ENCODE results near the gene NDUFB3. TPM values are rescaled to one million over a fixed set of nuclear protein-coding genes. Genes with fewer than 3 reads are reported as not detected.
A peak's percentile ranks its signal among the peaks of the same experiment; 100 is the strongest.

NDUFB3 gene
- total RNA-seq, 2 donors from 2014 or later, result 19.8 to 31.1 TPM

- peak overlapping the region; percentile 73 to 94 (median 88) for H3K27ac ChIP-seq
- intact Hi-C loops (cut with DNase I), result loop anchor here (10.0 kb wide), 2 partner anchors 166 to 356 kb away; no protein-coding TSS in a partner anchor
- TF ChIP-seq POLR2A (IDR thresholded peaks at IDR 0.05) (no peak), CTCF (IDR thresholded peaks at IDR 0.05) (no peak)
- no peaks in the 10 kb centered on the region for H3K9me3 ChIP-seq
- 0 to 1% methylated on average over 21 of the region's 21 CpGs for WGBS, 2 donors
- ATAC-seq, result peak; percentile 2
- no peaks in the 10 kb centered on the region for H3K36me3 ChIP-seq (replicated peaks in 1 of 2; ENCODE audit: insufficient read depth in 1 of 2, low read depth in 2 of 2)
- H3K4me1 ChIP-seq, result peaks cover 36% of the 10 kb centered on the region
- no peaks in the 10 kb centered on the region for H3K27me3 ChIP-seq
- DNase-seq, result no peak
- peak overlapping the region; percentile 71 to 93 for H3K4me3 ChIP-seq
Measured at GRCh38 chr2:201070948-201071478, 788 bp upstream of the NDUFB3 start.

GRCh38 chr2:201072201-201072530 lies 365 bp downstream of the NDUFB3 start:
- Histone ChIP-seq H3K4me3 (peak overlapping the region; percentile 39 to 93), H3K9me3 (no peaks in the 10 kb centered on the region), H3K4me1 (peaks cover 36% of the 10 kb centered on the region), H3K36me3 (replicated peaks in 1 of 2; ENCODE audit: insufficient read depth in 1 of 2, low read depth in 2 of 2) (no peaks in the 10 kb centered on the region), H3K27ac (peak overlapping the region; percentile 73 to 94 (median 88)), H3K27me3 (no peaks in the 10 kb centered on the region)
- 1% methylated on average over 5 of the region's 5 CpGs for WGBS, 2 donors
- intact Hi-C loops (cut with DNase I), result loop anchor here (10.0 kb wide), 2 partner anchors 167 to 357 kb away; no protein-coding TSS in a partner anchor
- TF ChIP-seq CTCF (IDR thresholded peaks at IDR 0.05), result no peak
- no peak for DNase-seq
- ATAC-seq, result no peak

- H3K27ac ChIP-seq, result no peak overlapping the region
- H3K4me1 ChIP-seq, result peaks cover 30% of the 10 kb centered on the region
- H3K4me3 ChIP-seq, result no peak overlapping the region
- WGBS, 2 donors, result 79 to 84% methylated on average over 1 of the region's 1 CpG
- DNase-seq, result no peak
- no peaks in the 10 kb centered on the region for H3K27me3 ChIP-seq
- intact Hi-C loops (cut with DNase I), result loop anchor here (10.0 kb wide), 2 partner anchors 168 to 358 kb away; no protein-coding TSS in a partner anchor
- TF ChIP-seq CTCF (IDR thresholded peaks at IDR 0.05) (no peak), POLR2A (IDR thresholded peaks at IDR 0.05) (no peak)
- H3K9me3 ChIP-seq, result no peaks in the 10 kb centered on the region
- H3K36me3 ChIP-seq (replicated peaks in 1 of 2; ENCODE audit: insufficient read depth in 1 of 2, low read depth in 2 of 2), result no peaks in the 10 kb centered on the region
- ATAC-seq, result no peak
Measured at GRCh38 chr2:201073071-201073470, 1.3 kb downstream of the NDUFB3 start.

GRCh38 chr2:201074996-201075395 lies 3.2 kb downstream of the NDUFB3 start:
- H3K4me3 ChIP-seq, result no peak overlapping the region
- peaks cover 0 to 2% of the 10 kb centered on the region in 2 donors for H3K36me3 ChIP-seq (replicated peaks in 1 of 2; ENCODE audit: insufficient read depth in 1 of 2, low read depth in 2 of 2)
- H3K27me3 ChIP-seq, result no peaks in the 10 kb centered on the region
- no peak for TF ChIP-seq POLR2A (IDR thresholded peaks at IDR 0.05)
- TF ChIP-seq CTCF (IDR thresholded peaks at IDR 0.05), result no peak
- ATAC-seq (no peak), DNase-seq (no peak)
- no peaks in the 10 kb centered on the region for H3K9me3 ChIP-seq
- intact Hi-C loops (cut with DNase I), result loop anchor here (10.0 kb wide), 2 partner anchors 170 to 360 kb away; no protein-coding TSS in a partner anchor
- no peak overlapping the region for H3K27ac ChIP-seq
- H3K4me1 ChIP-seq, result peaks cover 20% of the 10 kb centered on the region
- WGBS, 2 donors, result 74 to 83% methylated on average over 7 of the region's 7 CpGs

GRCh38 chr2:201084863-201085262 lies 13.1 kb downstream of the NDUFB3 start:
- Histone ChIP-seq H3K4me3 (no peak overlapping the region), H3K9me3 (no peaks in the 10 kb centered on the region), H3K4me1 (no peaks in the 10 kb centered on the region), H3K27ac (no peak overlapping the region), H3K36me3 (replicated peaks in 1 of 2; ENCODE audit: insufficient read depth in 1 of 2, low read depth in 2 of 2) (no peaks in the 10 kb centered on the region), H3K27me3 (no peaks in the 10 kb centered on the region)
- intact Hi-C loops (cut with DNase I), result no loop called here
- 78 to 85% methylated on average over 2 of the region's 2 CpGs for WGBS, 2 donors
- TF ChIP-seq POLR2A (IDR thresholded peaks at IDR 0.05) (no peak), CTCF (IDR thresholded peaks at IDR 0.05) (no peak)
- ATAC-seq (no peak), DNase-seq (no peak)

Data from body of pancreas (tissue), 4 donors.